ENCODE results near the gene OTUD3.

DNA sequence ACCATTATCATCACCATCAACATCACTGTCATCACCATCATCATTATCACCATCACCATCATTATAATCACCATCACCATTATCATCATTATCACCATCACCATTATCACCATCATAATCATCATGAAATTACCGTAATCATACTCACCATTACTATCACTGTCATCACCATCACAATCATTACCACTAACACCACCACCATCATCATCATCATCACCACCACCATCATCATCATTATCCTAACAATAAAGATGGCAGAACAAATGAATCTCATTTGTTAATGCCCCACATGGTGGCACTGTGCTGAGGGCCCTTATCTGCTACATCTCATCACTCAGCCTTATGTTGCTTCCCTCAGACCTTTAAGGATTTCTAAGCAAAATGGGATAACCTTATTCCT, 50.7 kb downstream of the OTUD3 start:
- no peak for TF ChIP-seq CTCF (conservative IDR thresholded peaks at IDR 0.05; ENCODE audit: low read depth, low read length)
- TF ChIP-seq EZH2 (IDR thresholded peaks at IDR 0.05; ENCODE audit: borderline replicate concordance, low read depth, low read length, poor library complexity, severe bottlenecking), result no peak

All from A673 (cell line).